Neural cell (in vitro differentiated cells): ENCODE data around the gene CRHR1.

Experiments
- EP300 ChIP-seq: fragments of 450-650 bp; conservative IDR thresholded peaks from 2 replicates; pipeline ENCODE4 v1.6.1; 2014; ENCODE audit warnings: antibody characterized with exemption, mild to moderate bottlenecking, moderate library complexity; ENCODE audit not compliant: poor library complexity, severe bottlenecking
- POLR2AphosphoS5 ChIP-seq: IDR thresholded peaks from 2 replicates; pipeline ENCODE4 v1.6.1; 2012
- TF ChIP-seq, protein P1 (sequence below): fragments of 450-650 bp; IDR thresholded peaks from 2 replicates; pipeline ENCODE4 v1.5.1; 2014; ENCODE audit warnings: antibody characterized with exemption, mild to moderate bottlenecking, moderate library complexity; ENCODE audit not compliant: poor library complexity, severe bottlenecking

DNA sequence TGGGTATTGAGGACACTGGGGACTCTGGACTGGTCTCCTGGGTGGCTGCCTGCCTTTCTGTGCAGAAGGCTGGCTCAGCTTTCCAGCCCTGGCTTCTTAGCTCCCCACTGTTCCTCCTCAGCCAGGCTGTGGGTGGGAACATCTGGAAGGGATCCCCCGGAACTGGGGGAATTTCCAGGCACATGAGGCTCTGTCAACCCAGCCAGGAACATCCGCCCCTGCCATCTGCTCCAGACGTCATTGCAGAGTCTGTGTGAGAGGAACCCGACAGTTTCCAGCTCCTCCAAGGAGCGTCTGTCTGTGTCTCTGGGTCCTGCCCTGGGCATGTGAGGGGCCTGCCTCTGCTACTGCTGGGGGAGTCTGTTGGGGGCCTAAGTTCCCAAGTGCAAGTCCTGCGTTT, 36.2 kb upstream of the CRHR1 start:
- TF ChIP-seq POLR2AphosphoS5 (no peak), EP300 (no peak)
- TF ChIP-seq, protein P1, sequence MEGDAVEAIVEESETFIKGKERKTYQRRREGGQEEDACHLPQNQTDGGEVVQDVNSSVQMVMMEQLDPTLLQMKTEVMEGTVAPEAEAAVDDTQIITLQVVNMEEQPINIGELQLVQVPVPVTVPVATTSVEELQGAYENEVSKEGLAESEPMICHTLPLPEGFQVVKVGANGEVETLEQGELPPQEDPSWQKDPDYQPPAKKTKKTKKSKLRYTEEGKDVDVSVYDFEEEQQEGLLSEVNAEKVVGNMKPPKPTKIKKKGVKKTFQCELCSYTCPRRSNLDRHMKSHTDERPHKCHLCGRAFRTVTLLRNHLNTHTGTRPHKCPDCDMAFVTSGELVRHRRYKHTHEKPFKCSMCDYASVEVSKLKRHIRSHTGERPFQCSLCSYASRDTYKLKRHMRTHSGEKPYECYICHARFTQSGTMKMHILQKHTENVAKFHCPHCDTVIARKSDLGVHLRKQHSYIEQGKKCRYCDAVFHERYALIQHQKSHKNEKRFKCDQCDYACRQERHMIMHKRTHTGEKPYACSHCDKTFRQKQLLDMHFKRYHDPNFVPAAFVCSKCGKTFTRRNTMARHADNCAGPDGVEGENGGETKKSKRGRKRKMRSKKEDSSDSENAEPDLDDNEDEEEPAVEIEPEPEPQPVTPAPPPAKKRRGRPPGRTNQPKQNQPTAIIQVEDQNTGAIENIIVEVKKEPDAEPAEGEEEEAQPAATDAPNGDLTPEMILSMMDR = no peak
